Hepatocyte (in vitro differentiated cells): ENCODE data around the gene KRTAP5-5.

Experiments
- EZH2 ChIP-seq: fragments of 200-600 bp; sonication (generic); IDR thresholded peaks from 2 replicates; pipeline ENCODE4 v1.6.1; 2016; ENCODE audit warnings: antibody characterized with exemption, mild to moderate bottlenecking, borderline replicate concordance
- TF ChIP-seq, protein P1 (sequence below): fragments of 200-600 bp; sonication (generic); IDR thresholded peaks from 2 replicates; pipeline ENCODE4 v1.5.1; 2016; ENCODE audit warnings: antibody characterized with exemption, mild to moderate bottlenecking; ENCODE audit not compliant: poor library complexity

DNA sequence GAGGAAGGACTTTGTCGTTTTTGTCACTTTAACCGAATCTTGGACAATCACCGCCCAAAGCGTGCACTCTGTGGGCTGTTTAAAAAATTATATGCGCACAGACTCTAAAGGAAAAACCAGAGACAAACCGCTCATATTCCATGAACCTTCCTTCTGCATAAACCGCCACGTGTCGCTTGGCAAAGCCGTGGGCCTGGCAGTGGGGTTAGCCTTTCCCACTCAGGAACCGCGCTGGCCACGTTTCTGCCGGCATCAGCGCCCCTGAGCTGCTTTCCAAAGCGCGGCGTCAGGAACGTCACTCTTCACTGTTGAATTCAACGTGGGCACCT is 22.8 kb downstream of the KRTAP5-5 start:
- TF ChIP-seq EZH2 = no peak
- TF ChIP-seq, protein P1, sequence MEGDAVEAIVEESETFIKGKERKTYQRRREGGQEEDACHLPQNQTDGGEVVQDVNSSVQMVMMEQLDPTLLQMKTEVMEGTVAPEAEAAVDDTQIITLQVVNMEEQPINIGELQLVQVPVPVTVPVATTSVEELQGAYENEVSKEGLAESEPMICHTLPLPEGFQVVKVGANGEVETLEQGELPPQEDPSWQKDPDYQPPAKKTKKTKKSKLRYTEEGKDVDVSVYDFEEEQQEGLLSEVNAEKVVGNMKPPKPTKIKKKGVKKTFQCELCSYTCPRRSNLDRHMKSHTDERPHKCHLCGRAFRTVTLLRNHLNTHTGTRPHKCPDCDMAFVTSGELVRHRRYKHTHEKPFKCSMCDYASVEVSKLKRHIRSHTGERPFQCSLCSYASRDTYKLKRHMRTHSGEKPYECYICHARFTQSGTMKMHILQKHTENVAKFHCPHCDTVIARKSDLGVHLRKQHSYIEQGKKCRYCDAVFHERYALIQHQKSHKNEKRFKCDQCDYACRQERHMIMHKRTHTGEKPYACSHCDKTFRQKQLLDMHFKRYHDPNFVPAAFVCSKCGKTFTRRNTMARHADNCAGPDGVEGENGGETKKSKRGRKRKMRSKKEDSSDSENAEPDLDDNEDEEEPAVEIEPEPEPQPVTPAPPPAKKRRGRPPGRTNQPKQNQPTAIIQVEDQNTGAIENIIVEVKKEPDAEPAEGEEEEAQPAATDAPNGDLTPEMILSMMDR = no peak
